MCF 10A (cell line): ENCODE data around the gene MYL10. TPM values are rescaled to one million over a fixed set of nuclear protein-coding genes. Genes with fewer than 3 reads are reported as not detected.

Source experiments
- BruUV-seq: library from RNA; stranded (reverse); fragments of 400-500 nt; replicated peaks from 2 replicates; lab custom pipeline; 2021; lab: Mats Ljungman, UMichigan
- CTCF ChIA-PET: fragments of 300-600 bp; sonication (Branson Sonifier 250); formaldehyde crosslinking; extraction: SDS; loops from one replicate; lab custom pipeline; 2021; ENCODE audit warnings: antibody characterized with exemption, inconsistent platforms; lab: Yijun Ruan, JAX
- POLR2A ChIA-PET: fragments of 300-600, 350-650 bp; sonication (Branson Sonifier 250); formaldehyde crosslinking; extraction: SDS; loops from one replicate; lab custom pipeline; 2020; ENCODE audit warnings: antibody characterized with exemption, inconsistent platforms; lab: Yijun Ruan, JAX
- DNase-seq: peaks from one replicate; pipeline ENCODE4 v3.0.0-alpha.2; 2018; ENCODE audit not compliant: unreplicated experiment
- H3K27ac Mint-ChIP-seq: one replicate; pipeline ENCODE4 v1.8.0; 2022; ENCODE audit warnings: mild to moderate bottlenecking, low read depth, mixed read lengths; ENCODE audit not compliant: unreplicated experiment
- H3K27me3 Mint-ChIP-seq: one replicate; pipeline ENCODE4 v1.8.0; 2022; ENCODE audit warnings: mixed read lengths; ENCODE audit not compliant: insufficient read depth, unreplicated experiment
- H3K36me3 Mint-ChIP-seq: one replicate; pipeline ENCODE4 v1.8.0; 2022; ENCODE audit warnings: mild to moderate bottlenecking, moderate library complexity, mixed read lengths; ENCODE audit not compliant: insufficient read depth, unreplicated experiment
- H3K4me1 Mint-ChIP-seq: one replicate; pipeline ENCODE4 v1.8.0; 2022; ENCODE audit warnings: mixed read lengths; ENCODE audit not compliant: insufficient read depth, unreplicated experiment
- H3K4me3 Mint-ChIP-seq: one replicate; pipeline ENCODE4 v1.8.0; 2022; ENCODE audit warnings: mild to moderate bottlenecking, moderate library complexity, mixed read lengths; ENCODE audit not compliant: unreplicated experiment
- H3K9me3 Mint-ChIP-seq: one replicate; pipeline ENCODE4 v1.8.0; 2022; ENCODE audit warnings: mixed read lengths; ENCODE audit not compliant: unreplicated experiment
- intact Hi-C: fragments of 100-400 bp; cut with micrococcal nuclease; formaldehyde crosslinking; loops from 2 replicates; pipeline ENCODE4 v1.14.1; 2022
- total RNA-seq: library from RNA; stranded (reverse); gene quantifications from 2 replicates; pipeline ENCODE4 v1.2.3, GENCODE V29; 2022
- TF ChIP-seq, protein P1 (sequence below): fragments of 200-600 bp; IDR thresholded peaks from one replicate; pipeline ENCODE4 v1.8.0; 2022; ENCODE audit warnings: antibody characterized with exemption, mild to moderate bottlenecking; ENCODE audit not compliant: unreplicated experiment

Gene MYL10
- total RNA-seq, 1 experiment from 2014 or later: not detected

DNA sequence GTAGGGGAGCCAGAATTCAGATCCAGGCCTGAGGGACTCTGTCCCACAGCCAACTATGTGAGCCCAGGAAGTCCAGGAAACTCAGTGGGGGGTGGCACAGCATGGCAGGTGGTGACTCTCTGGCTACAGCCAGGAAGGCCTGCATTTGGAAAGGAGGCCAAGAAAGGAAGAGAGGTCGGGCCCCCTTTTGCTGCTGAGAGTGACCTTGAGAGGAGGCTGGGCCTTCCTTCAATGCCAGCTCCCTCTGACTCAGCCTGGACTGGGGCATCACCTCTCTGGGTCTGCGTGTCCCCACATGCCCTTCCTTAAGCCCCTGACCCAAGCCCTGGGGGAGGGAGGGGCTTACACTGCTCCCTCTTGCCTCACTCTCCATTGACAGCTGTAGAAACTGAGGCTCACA is 6.4 kb upstream of the MYL10 start:
- Mint-ChIP-seq H3K27ac (no peak overlapping the region), H3K9me3 (no peaks in the 10 kb centered on the region), H3K4me3 (no peak overlapping the region), H3K4me1 (peaks cover 18% of the 10 kb centered on the region), H3K27me3 (no peaks in the 10 kb centered on the region), H3K36me3 (no peaks in the 10 kb centered on the region)
- TF ChIP-seq, protein P1, sequence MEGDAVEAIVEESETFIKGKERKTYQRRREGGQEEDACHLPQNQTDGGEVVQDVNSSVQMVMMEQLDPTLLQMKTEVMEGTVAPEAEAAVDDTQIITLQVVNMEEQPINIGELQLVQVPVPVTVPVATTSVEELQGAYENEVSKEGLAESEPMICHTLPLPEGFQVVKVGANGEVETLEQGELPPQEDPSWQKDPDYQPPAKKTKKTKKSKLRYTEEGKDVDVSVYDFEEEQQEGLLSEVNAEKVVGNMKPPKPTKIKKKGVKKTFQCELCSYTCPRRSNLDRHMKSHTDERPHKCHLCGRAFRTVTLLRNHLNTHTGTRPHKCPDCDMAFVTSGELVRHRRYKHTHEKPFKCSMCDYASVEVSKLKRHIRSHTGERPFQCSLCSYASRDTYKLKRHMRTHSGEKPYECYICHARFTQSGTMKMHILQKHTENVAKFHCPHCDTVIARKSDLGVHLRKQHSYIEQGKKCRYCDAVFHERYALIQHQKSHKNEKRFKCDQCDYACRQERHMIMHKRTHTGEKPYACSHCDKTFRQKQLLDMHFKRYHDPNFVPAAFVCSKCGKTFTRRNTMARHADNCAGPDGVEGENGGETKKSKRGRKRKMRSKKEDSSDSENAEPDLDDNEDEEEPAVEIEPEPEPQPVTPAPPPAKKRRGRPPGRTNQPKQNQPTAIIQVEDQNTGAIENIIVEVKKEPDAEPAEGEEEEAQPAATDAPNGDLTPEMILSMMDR: no peak
- DNase-seq: peak; percentile 85
- POLR2A ChIA-PET: interaction anchor here (0.7 kb wide), 1 partner anchor 48 kb away, joined by 3 read pairs; no protein-coding TSS in a partner anchor
- CTCF ChIA-PET: interaction anchor here (0.6 to 1.1 kb wide), 2 partner anchors 14 to 223 kb away, joined by 3 to 7 read pairs; no protein-coding TSS in a partner anchor
- BruUV-seq: no TSS peak
- intact Hi-C loops: no loop called here

DNA sequence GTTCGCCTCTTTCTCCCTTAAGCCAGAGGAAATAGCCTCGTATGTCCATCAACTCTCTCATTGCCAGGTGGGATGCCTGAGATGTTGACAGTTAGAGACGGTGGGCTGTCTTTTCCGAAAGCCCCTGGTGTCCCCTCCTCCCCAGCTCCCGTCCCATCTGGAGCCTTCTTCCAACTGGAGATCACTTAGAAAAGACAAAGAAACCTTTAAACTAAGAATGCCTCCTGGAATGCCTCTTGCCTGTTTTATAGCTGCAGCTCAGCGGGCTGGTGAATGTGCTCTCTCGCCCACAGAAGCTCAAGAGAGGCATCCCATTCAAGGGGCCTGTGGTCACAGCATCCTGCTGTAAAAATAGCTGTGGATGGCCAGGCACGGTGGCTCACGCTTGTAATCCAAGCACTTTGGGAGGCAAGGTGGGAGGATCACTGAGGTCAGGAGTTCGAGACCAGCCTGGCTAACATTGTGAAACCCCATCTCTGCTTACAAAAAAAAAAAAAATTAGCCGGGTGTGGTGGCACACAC is 5.2 kb upstream of the MYL10 start:
- Mint-ChIP-seq H3K4me3 (no peak overlapping the region), H3K36me3 (no peaks in the 10 kb centered on the region), H3K9me3 (no peaks in the 10 kb centered on the region), H3K27ac (no peak overlapping the region), H3K27me3 (no peaks in the 10 kb centered on the region), H3K4me1 (peaks cover 18% of the 10 kb centered on the region)
- BruUV-seq: no TSS peak
- TF ChIP-seq, protein P1: no peak
- POLR2A ChIA-PET: no interaction called here
- intact Hi-C loops: no loop called here
- CTCF ChIA-PET: interaction anchor here (0.6 kb wide), 2 partner anchors 31 to 387 kb away, joined by 4 to 5 read pairs; no protein-coding TSS in a partner anchor
- DNase-seq: no peak

DNA sequence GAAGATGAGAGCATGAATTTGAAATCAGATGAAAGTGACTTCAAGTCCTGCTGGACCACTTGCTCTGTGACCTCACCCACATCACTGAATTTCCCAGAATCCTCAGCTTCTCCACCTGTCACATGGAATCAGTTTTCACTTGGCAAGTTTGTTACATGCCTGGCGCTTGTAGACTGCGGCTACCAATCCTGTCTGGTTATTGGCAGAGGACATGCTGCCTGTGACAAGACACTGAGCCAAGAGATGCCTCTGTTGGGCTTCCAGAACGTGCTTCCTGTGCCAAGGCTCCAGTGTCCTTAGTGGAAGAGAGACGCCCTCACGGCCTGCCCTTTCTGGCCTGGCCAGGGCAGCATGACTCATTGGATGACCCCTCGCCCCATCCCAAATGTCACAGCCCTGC is 4.4 kb upstream of the MYL10 start:
- CTCF ChIA-PET: no interaction called here
- H3K4me3 Mint-ChIP-seq: no peak overlapping the region

DNA sequence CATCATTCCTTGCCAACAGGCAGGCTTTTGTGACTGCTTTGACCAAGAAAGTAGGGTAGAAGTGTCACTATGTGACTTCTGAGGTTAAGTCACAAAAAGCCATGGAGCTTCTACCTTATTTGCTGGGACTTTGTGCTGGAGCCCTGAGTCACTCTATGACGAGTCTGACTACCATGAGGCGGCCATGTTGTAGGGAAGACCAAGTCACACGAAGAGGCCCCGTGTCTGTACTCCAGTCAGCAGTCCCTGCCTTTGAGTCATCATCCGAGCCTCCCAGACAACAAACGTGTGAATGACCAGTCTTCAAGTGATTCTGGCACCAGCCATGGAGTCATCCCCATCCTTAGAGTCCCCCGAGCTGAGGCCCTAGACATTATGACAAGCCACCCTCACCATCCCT is 3.5 kb upstream of the MYL10 start:
- peaks cover 18% of the 10 kb centered on the region for H3K4me1 Mint-ChIP-seq
- intact Hi-C loops: no loop called here
- no peaks in the 10 kb centered on the region for H3K27me3 Mint-ChIP-seq
- H3K4me3 Mint-ChIP-seq: no peak overlapping the region
- BruUV-seq: no TSS peak
- POLR2A ChIA-PET: interaction anchor here (0.6 kb wide), 1 partner anchor 19 kb away, joined by 4 read pairs; no protein-coding TSS in a partner anchor
- CTCF ChIA-PET: interaction anchor here (0.6 to 1.8 kb wide), 2 partner anchors 30 to 89 kb away, joined by 4 read pairs; no protein-coding TSS in a partner anchor
- DNase-seq: no peak
- no peak overlapping the region for H3K27ac Mint-ChIP-seq
- no peaks in the 10 kb centered on the region for H3K36me3 Mint-ChIP-seq
- no peaks in the 10 kb centered on the region for H3K9me3 Mint-ChIP-seq
- TF ChIP-seq, protein P1: no peak

More for the DNA sequence above, 4.4 kb upstream of the MYL10 start:
- intact Hi-C loops: no loop called here
- no peaks in the 10 kb centered on the region for H3K36me3 Mint-ChIP-seq
- DNase-seq: no peak
- TF ChIP-seq, protein P1: no peak
- POLR2A ChIA-PET: no interaction called here
- BruUV-seq: no TSS peak
- H3K27ac Mint-ChIP-seq: no peak overlapping the region
- H3K27me3 Mint-ChIP-seq: no peaks in the 10 kb centered on the region
- peaks cover 18% of the 10 kb centered on the region for H3K4me1 Mint-ChIP-seq
- no peaks in the 10 kb centered on the region for H3K9me3 Mint-ChIP-seq
